Mesenchymal stem cell (in vitro differentiated cells and primary cell): ENCODE measurements around the gene SLC6A18.
A peak's percentile ranks its signal among the peaks of the same experiment; 100 is the strongest.

Experiments used
- DNase-seq: peaks from one replicate; pipeline ENCODE4 v3.0.0-alpha.2; 2013
- H2AFZ ChIP-seq: one replicate; pipeline ENCODE4 v1.6.1; 2013; ENCODE audit warnings: low read depth, mild to moderate bottlenecking, control low read depth, inconsistent platforms, low read length, moderate library complexity
- H2AK5ac ChIP-seq: 2 replicates; pipeline ENCODE4 v1.6.1; 2013; ENCODE audit warnings: low read length, moderate library complexity, mild to moderate bottlenecking, inconsistent platforms; ENCODE audit not compliant: severe bottlenecking
- H2BK120ac ChIP-seq: one replicate; pipeline ENCODE4 v1.6.1; 2013; ENCODE audit warnings: low read depth, mild to moderate bottlenecking, inconsistent platforms, low read length, moderate library complexity
- H2BK12ac ChIP-seq, 2 experiments: one replicate each; pipeline ENCODE4 v1.6.1; 2013; ENCODE audit warnings: inconsistent platforms in 2 of 2, low read length in 2 of 2, mild to moderate bottlenecking in 2 of 2, moderate library complexity in 2 of 2, control low read depth in 1 of 2
- H2BK15ac ChIP-seq: one replicate; pipeline ENCODE4 v1.6.1; 2013; ENCODE audit warnings: mild to moderate bottlenecking, low read depth, inconsistent platforms; ENCODE audit not compliant: poor library complexity, severe bottlenecking
- H2BK5ac ChIP-seq: 2 replicates; pipeline ENCODE4 v1.6.1; 2013; ENCODE audit warnings: low read depth, mild to moderate bottlenecking, low read length, control low read depth, inconsistent platforms; ENCODE audit not compliant: poor library complexity, severe bottlenecking
- H3K14ac ChIP-seq, 2 experiments: one replicate each; pipeline ENCODE4 v1.6.1; 2013; ENCODE audit warnings: inconsistent platforms in 2 of 2, low read length in 2 of 2, control low read depth in 1 of 2, mild to moderate bottlenecking in 1 of 2, moderate library complexity in 1 of 2
- H3K18ac ChIP-seq, 2 experiments: one replicate each; pipeline ENCODE4 v1.6.1; 2013; ENCODE audit warnings: inconsistent platforms in 2 of 2, low read length in 2 of 2, control low read depth in 1 of 2, low read depth in 1 of 2, mild to moderate bottlenecking in 1 of 2
- H3K23ac ChIP-seq, 2 experiments: one replicate each; pipeline ENCODE4 v1.6.1; 2013; ENCODE audit warnings: inconsistent platforms in 2 of 2, low read length in 2 of 2, mild to moderate bottlenecking in 2 of 2, moderate library complexity in 2 of 2, control low read depth in 1 of 2
- H3K27ac ChIP-seq: 2 replicates; pipeline ENCODE4 v1.5.1; 2013; ENCODE audit warnings: mild to moderate bottlenecking, moderate library complexity, low read length, control low read depth, inconsistent platforms; ENCODE audit not compliant: poor library complexity, severe bottlenecking
- H3K27me3 ChIP-seq, 2 experiments: 2 replicates each; pipeline versions ENCODE4 v1.6.1 to v1.7.0; 2013; ENCODE audit warnings: low read length in 2 of 2, mild to moderate bottlenecking in 2 of 2, moderate library complexity in 2 of 2, control low read depth in 1 of 2, inconsistent platforms in 1 of 2; ENCODE audit not compliant: control insufficient read depth in 1 of 2, insufficient read depth in 1 of 2
- H3K36me3 ChIP-seq, 2 experiments: 2 replicates each; pipeline versions ENCODE4 v1.6.1 to v1.7.0; 2013; ENCODE audit warnings: low read length in 2 of 2, control low read depth in 1 of 2, inconsistent platforms in 1 of 2, low read depth in 1 of 2, mild to moderate bottlenecking in 1 of 2; ENCODE audit not compliant: insufficient read depth in 2 of 2, control insufficient read depth in 1 of 2
- H3K4ac ChIP-seq, 2 experiments: one replicate each; pipeline ENCODE4 v1.6.1; 2013; ENCODE audit warnings: inconsistent platforms in 2 of 2, low read length in 2 of 2, mild to moderate bottlenecking in 2 of 2, moderate library complexity in 2 of 2, control low read depth in 1 of 2, low read depth in 1 of 2
- H3K4me1 ChIP-seq: 2 replicates; pipeline ENCODE4 v1.6.1; 2013; ENCODE audit warnings: low read depth, low read length, control low read depth; ENCODE audit not compliant: control insufficient read depth, insufficient read depth
- H3K4me2 ChIP-seq: 2 replicates; pipeline ENCODE4 v1.6.1; 2013; ENCODE audit warnings: low read length, mild to moderate bottlenecking, inconsistent platforms; ENCODE audit not compliant: poor library complexity, severe bottlenecking
- H3K4me3 ChIP-seq, 2 experiments: 2 replicates each; pipeline versions ENCODE4 v1.5.1 to v1.7.0; 2013; ENCODE audit warnings: low read length in 2 of 2, mild to moderate bottlenecking in 2 of 2, control low read depth in 1 of 2, low read depth in 1 of 2; ENCODE audit not compliant: insufficient read depth in 1 of 2
- H3K79me1 ChIP-seq: replicated peaks from 2 replicates; pipeline ENCODE4 v1.6.1; 2013; ENCODE audit warnings: mild to moderate bottlenecking, control low read depth, low read length, inconsistent platforms; ENCODE audit not compliant: poor library complexity, severe bottlenecking
- H3K9ac ChIP-seq: 2 replicates; pipeline ENCODE4 v1.7.0; 2013; ENCODE audit warnings: mild to moderate bottlenecking, low read length, moderate library complexity
- H3K9me3 ChIP-seq: 2 replicates; pipeline ENCODE4 v1.7.0; 2013; ENCODE audit warnings: mild to moderate bottlenecking, low read length; ENCODE audit not compliant: control insufficient read depth
- H4K8ac ChIP-seq: one replicate; pipeline ENCODE4 v1.6.1; 2013; ENCODE audit warnings: inconsistent platforms, mild to moderate bottlenecking, low read length, moderate library complexity
- H4K91ac ChIP-seq: one replicate; pipeline ENCODE4 v1.6.1; 2013; ENCODE audit warnings: mild to moderate bottlenecking, low read length, inconsistent platforms
- WGBS: methylation state at CpG from one replicate; pipeline ENCODE4 v1.1.7; 2013; ENCODE audit warnings: mixed read lengths; 5-methylcytosine and 5-hydroxymethylcytosine counted together

SLC6A18 gene

GRCh38 chr5:1239505-1240251 is 14.5 kb downstream of the SLC6A18 start:
- no peak overlapping the region for H3K4ac ChIP-seq
- no peak overlapping the region for H4K91ac ChIP-seq
- H3K4me3 ChIP-seq: no peak overlapping the region
- H2BK120ac ChIP-seq: no peak overlapping the region
- no peak overlapping the region for H3K27ac ChIP-seq
- no peak overlapping the region for H4K8ac ChIP-seq
- no peak overlapping the region for H2AFZ ChIP-seq
- H3K23ac ChIP-seq: no peak overlapping the region
- H3K4me2 ChIP-seq: no peak overlapping the region
- H2BK15ac ChIP-seq: no peak overlapping the region
- H3K9me3 ChIP-seq: peaks cover 20% of the 10 kb centered on the region
- no peaks in the 10 kb centered on the region for H3K79me1 ChIP-seq
- H3K9ac ChIP-seq: no peak overlapping the region
- no peaks in the 10 kb centered on the region for H3K36me3 ChIP-seq
- no peak for DNase-seq
- no peak overlapping the region for H2BK12ac ChIP-seq
- H2BK5ac ChIP-seq: no peak overlapping the region
- H2AK5ac ChIP-seq: no peak overlapping the region
- peaks cover 0 to 19% of the 10 kb centered on the region in 2 experiments for H3K27me3 ChIP-seq
- H3K14ac ChIP-seq: no peak overlapping the region
- H3K18ac ChIP-seq: no peak overlapping the region
- H3K4me1 ChIP-seq: no peaks in the 10 kb centered on the region
- 80% methylated on average over 21 of the region's 22 CpGs for WGBS

DNA sequence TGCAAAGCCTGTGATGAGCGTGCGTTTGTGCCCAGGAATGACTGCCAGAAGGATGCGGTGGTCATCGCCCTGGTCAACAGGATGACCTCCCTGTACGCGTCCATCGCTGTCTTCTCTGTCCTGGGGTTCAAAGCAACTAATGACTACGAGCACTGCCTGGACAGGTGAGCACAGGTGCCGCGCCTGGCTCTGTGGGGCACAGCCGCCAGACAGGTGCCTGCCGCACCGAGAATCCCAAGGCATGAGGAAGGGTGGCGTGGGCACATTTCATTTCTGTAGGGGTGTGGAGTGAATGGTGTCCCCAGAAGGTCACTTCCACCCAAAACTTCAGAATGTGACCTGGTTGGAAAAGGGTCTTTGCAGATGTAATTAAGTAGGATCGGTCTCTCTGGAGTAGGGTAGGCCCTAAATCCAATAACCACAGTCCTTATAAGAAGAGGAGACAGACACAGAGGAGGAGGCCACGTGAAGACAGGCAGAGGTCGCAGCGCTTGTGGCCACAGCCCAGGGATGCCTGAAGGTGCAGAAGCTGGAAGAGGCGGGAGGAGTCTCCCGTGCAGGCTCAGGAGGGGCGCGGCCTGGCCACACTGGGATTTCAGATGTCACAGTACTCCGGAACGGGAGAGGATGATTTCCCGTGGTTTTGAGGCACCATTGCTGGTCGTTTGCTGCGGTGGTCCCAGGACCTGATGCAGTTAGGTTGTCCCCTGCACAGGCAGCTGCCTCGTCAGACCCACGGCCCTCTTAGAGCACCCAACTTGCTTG is 15.5 kb downstream of the SLC6A18 start:
- H3K4me1 ChIP-seq: no peaks in the 10 kb centered on the region

GRCh38 chr5:1241509-1242080 is 16.4 kb downstream of the SLC6A18 start:
- Histone ChIP-seq H2AK5ac (no peak overlapping the region), H2BK15ac (peak overlapping the region; percentile 23), H3K36me3 (no peaks in the 10 kb centered on the region), H3K18ac (no peak overlapping the region), H2BK5ac (no peak overlapping the region), H3K9me3 (peaks cover 2% of the 10 kb centered on the region), H3K27me3 (peaks cover 0 to 36% of the 10 kb centered on the region in 2 experiments), H3K79me1 (no peaks in the 10 kb centered on the region), H4K91ac (no peak overlapping the region), H3K4ac (no peak overlapping the region), H3K4me1 (no peaks in the 10 kb centered on the region), H2BK120ac (no peak overlapping the region), H3K4me3 (no peak overlapping the region), H4K8ac (no peak overlapping the region), H3K27ac (no peak overlapping the region), H3K4me2 (no peak overlapping the region), H2AFZ (no peak overlapping the region), H3K23ac (no peak overlapping the region), H3K14ac (no peak overlapping the region), H2BK12ac (no peak overlapping the region), H3K9ac (no peak overlapping the region)
- DNase-seq: no peak
- WGBS: 87% methylated on average over 22 of the region's 22 CpGs

More for the DNA sequence above, 15.5 kb downstream of the SLC6A18 start:
- H3K27me3 ChIP-seq: peaks cover 0 to 28% of the 10 kb centered on the region in 2 experiments
- no peak overlapping the region for H3K14ac ChIP-seq
- peaks cover 10% of the 10 kb centered on the region for H3K9me3 ChIP-seq
- no peak overlapping the region for H2AFZ ChIP-seq
- no peak overlapping the region for H4K8ac ChIP-seq
- no peaks in the 10 kb centered on the region for H3K79me1 ChIP-seq
- no peak for DNase-seq
- H3K4me2 ChIP-seq: no peak overlapping the region
- H4K91ac ChIP-seq: no peak overlapping the region
- no peak overlapping the region for H2AK5ac ChIP-seq
- no peak overlapping the region for H2BK5ac ChIP-seq
- no peak overlapping the region for H3K4me3 ChIP-seq
- WGBS: 83% methylated on average over 26 of the region's 29 CpGs
- H3K9ac ChIP-seq: no peak overlapping the region
- no peak overlapping the region for H2BK120ac ChIP-seq
- H3K18ac ChIP-seq: no peak overlapping the region
- no peaks in the 10 kb centered on the region for H3K36me3 ChIP-seq
- H3K27ac ChIP-seq: no peak overlapping the region
- H2BK12ac ChIP-seq: no peak overlapping the region
- no peak overlapping the region for H3K4ac ChIP-seq
- H2BK15ac ChIP-seq: no peak overlapping the region
- no peak overlapping the region for H3K23ac ChIP-seq
